Muscle of leg (tissue), 11 donors: Measurements from ENCODE around the gene BTD. TPM values are rescaled to one million over a fixed set of nuclear protein-coding genes. Genes with fewer than 3 reads are reported as not detected.
A peak's percentile ranks its signal among the peaks of the same experiment; 100 is the strongest.

ENCODE experiments used
- DNase-seq: peaks from one replicate; pipeline ENCODE4 v3.0.0; 2013
- H3K27ac ChIP-seq: one replicate; pipeline ENCODE4 v1.5.1; 2013; ENCODE audit warnings: mild to moderate bottlenecking, low read length, control low read depth
- H3K27me3 ChIP-seq: one replicate; pipeline ENCODE4 v1.6.1; 2013; ENCODE audit warnings: low read length; ENCODE audit not compliant: control insufficient read depth, insufficient read depth
- H3K36me3 ChIP-seq: one replicate; pipeline ENCODE4 v1.6.1; 2013; ENCODE audit warnings: low read length; ENCODE audit not compliant: control insufficient read depth, insufficient read depth
- H3K4me1 ChIP-seq: one replicate; pipeline ENCODE4 v1.6.1; 2013; ENCODE audit warnings: low read length; ENCODE audit not compliant: control insufficient read depth, insufficient read depth
- H3K4me3 ChIP-seq: one replicate; pipeline ENCODE4 v1.5.1; 2013; ENCODE audit warnings: low read length, control low read depth
- H3K9me3 ChIP-seq: replicated peaks from 2 replicates; pipeline ENCODE4 v1.6.1; 2013; ENCODE audit warnings: low read depth, low read length; ENCODE audit not compliant: control insufficient read depth
- WGBS: methylation state at CpG from one replicate; pipeline ENCODE4 v1.1.5; 2013; ENCODE audit warnings: missing lambda C conversion rate; ENCODE audit not compliant: insufficient coverage; 5-methylcytosine and 5-hydroxymethylcytosine counted together
- polyA plus RNA-seq, 8 donors: library from polyadenylated mRNA; unstranded; fragments of 120-200 nt; gene quantifications; one replicate each; pipeline versions ENCODE4 v1.2.1 to v1.2.3, GENCODE V29; 2013; ENCODE audit warnings: inconsistent platforms in 1 of 8, low replicate concordance in 1 of 8; ENCODE audit not compliant: insufficient read length in 8 of 8, insufficient read depth in 1 of 8
- total RNA-seq: library from RNA; stranded (reverse); fragments of 120-200 nt; gene quantifications from one replicate; pipeline ENCODE4 v1.2.4, GENCODE V29; 2013

The BTD gene
- total and polyA plus RNA-seq, 9 donors = 10.5 to 13.9 (median 11.4) TPM

DNA sequence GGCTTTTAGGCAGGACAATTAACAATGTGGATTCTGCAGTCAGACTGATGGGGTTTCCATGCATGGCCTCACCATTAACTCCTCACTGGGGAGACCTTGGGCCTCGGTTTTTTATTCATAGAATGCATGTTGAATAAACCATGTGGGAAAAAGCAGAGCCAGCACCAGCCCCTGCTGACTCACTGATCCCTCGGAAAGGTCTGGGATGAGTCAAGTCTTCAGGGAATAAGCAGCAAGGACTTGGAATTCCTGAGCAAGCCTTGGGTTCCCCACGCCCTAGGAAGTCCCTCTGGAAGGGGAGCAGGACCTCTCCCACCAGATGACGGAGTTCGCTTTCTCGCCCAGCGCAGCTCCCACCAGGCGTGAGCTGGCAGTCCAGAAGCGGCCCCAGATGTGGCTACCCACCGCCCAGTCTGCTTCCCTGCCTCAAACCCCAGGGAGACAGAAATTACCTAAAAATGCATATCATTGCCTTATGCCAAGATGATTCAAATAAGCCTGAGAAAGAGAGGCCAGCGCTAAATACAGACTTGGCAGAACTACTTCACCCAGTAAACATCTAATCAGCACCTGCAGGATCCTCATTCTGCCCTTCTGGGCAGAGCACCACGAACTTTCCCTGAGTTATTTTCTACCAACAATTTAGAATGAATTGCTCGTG lies 45.4 kb downstream of the BTD start:
- DNase-seq = peak; percentile 83

DNA sequence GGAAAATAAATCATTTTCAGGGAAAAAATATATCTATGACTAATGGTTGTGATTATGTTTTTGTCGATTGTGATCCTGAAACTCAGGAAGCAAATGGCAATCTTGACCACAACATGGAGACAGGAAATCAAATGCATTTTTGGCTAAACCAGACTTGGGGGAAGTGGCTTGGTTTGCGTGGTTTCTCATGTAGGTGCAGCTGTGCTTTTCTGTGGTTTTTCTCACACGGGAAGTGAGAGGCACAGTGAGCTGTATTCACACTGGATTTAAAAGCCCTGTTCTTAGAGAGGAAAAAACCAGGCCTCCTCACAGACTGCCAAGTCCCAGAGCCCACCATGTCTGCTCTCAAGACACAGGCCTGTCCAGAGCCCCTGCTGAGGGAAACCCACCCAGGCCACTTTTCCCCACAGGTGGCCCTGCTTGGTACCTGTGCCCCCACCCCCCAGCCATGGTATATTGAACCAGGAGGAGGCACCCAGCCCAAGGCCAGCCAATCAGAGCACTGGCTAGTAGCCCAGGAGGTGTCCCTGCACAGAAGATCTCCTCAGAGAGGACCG lies 46.1 kb downstream of the BTD start:
- Histone ChIP-seq H3K4me3 (no peak overlapping the region), H3K27me3 (no peaks in the 10 kb centered on the region), H3K4me1 (peaks cover 51% of the 10 kb centered on the region), H3K9me3 (no peaks in the 10 kb centered on the region), H3K27ac (peak overlapping the region; percentile 93), H3K36me3 (peaks cover 8% of the 10 kb centered on the region)
- WGBS = 8% methylated on average over 1 of the region's 4 CpGs
- peak; percentile 79 for DNase-seq

More for the DNA sequence above, 45.4 kb downstream of the BTD start:
- Histone ChIP-seq H3K36me3 (peaks cover 9% of the 10 kb centered on the region), H3K4me3 (no peak overlapping the region), H3K27ac (peak overlapping the region; percentile 93), H3K9me3 (no peaks in the 10 kb centered on the region), H3K27me3 (no peaks in the 10 kb centered on the region), H3K4me1 (peaks cover 51% of the 10 kb centered on the region)
- 28% methylated on average over 9 of the region's 13 CpGs for WGBS

DNA sequence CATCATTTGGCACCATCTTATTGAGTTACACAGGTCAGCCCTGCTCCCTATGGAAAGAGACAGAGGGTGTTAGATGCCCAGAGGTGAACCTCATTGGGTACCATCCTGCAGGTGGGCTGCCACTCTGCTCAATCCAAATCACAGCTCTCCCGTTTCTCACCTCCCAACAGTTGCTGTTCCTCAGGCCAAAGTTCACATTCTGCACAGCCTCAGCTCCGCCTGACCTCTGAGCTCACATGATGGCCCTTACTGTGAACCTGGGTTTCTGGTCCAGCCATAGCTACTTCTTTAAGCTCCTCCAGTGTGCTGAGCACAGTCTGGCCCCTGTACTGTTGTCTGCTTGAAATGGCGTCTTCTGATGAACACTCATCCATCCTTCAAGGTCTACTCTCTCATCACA lies 47.8 kb downstream of the BTD start:
- WGBS = 98% methylated on average over 3 of the region's 3 CpGs
- peaks cover 5% of the 10 kb centered on the region for H3K36me3 ChIP-seq
- H3K4me3 ChIP-seq = no peak overlapping the region
- H3K9me3 ChIP-seq = no peaks in the 10 kb centered on the region
- no peak overlapping the region for H3K27ac ChIP-seq
- peaks cover 51% of the 10 kb centered on the region for H3K4me1 ChIP-seq
- no peak for DNase-seq
- H3K27me3 ChIP-seq = no peaks in the 10 kb centered on the region

DNA sequence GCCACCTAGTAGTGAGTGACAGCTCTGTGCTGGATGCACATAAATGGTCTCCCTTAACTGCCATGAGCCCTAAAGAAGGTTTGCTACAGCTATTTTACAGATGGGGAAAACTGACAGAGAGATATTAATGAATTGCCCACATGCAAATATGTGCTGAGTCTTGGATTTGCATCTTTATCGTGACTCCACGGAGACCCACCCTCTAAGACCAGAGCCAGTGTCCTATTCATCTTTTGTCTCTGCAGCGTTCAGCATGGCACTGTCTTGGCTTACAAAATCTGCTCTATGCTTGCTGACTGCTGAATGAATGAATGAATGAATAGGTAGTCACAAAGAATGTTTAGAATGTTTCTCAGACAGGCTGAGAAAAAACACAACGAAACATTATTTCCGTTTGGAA lies 48.3 kb downstream of the BTD start:
- H3K27ac ChIP-seq = no peak overlapping the region
- 50% methylated on average over 2 of the region's 5 CpGs for WGBS
- no peak overlapping the region for H3K4me3 ChIP-seq
- H3K27me3 ChIP-seq = no peaks in the 10 kb centered on the region
- no peak for DNase-seq
- peaks cover 48% of the 10 kb centered on the region for H3K4me1 ChIP-seq
- no peaks in the 10 kb centered on the region for H3K9me3 ChIP-seq
- no peaks in the 10 kb centered on the region for H3K36me3 ChIP-seq

DNA sequence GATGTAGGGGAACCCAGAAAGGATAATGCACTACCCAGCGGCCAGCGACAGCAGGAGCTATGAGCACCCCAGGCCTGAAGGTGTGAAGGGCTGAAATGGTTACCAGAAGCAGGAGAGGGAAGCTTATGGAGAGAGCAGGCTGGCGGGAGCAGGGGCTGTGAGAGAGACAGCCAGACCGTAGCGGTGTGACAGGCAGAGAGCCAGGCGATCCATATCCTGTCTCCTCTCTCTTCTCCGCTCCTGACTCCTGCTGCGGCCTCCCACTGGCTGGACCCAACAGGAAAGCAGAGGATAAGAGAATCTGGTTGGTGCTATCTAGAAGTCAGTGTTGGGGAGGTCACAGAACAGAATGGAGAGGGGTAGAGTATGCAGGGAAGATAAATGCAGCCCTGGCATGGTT lies 49.9 kb downstream of the BTD start:
- WGBS = 69% methylated on average over 2 of the region's 8 CpGs
- H3K27ac ChIP-seq = no peak overlapping the region

DNA sequence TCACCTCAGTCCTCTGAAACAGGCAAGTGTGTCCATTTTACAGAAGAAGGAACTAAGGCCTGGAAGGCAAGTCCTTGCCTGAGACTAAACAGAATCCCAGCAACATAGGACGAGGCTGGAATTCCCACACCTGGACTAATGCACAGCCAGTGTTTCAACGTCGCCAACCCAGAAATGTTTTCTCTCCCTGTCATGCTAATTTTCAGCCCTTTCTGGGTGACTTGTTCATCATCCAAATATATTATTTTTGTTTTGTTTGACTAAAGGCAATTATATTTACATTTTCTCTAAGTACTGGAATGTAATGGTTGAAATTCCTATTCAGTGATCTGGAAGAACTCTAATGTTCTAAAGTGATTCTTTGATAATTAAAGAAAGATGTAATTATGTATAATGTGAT lies 51.8 kb downstream of the BTD start:
- no CpG with 5 or more reads among the region's 3 CpGs for WGBS
- no peak overlapping the region for H3K4me3 ChIP-seq
- H3K4me1 ChIP-seq = peaks cover 19% of the 10 kb centered on the region
- H3K9me3 ChIP-seq = peaks cover 15% of the 10 kb centered on the region
- H3K27ac ChIP-seq = no peak overlapping the region
- no peaks in the 10 kb centered on the region for H3K36me3 ChIP-seq
- H3K27me3 ChIP-seq = no peaks in the 10 kb centered on the region
- DNase-seq = no peak

More for the DNA sequence above, 49.9 kb downstream of the BTD start:
- H3K4me3 ChIP-seq = no peak overlapping the region
- H3K4me1 ChIP-seq = peaks cover 36% of the 10 kb centered on the region
- no peaks in the 10 kb centered on the region for H3K27me3 ChIP-seq
- peaks cover 7% of the 10 kb centered on the region for H3K9me3 ChIP-seq
- DNase-seq = peak; percentile 47
- H3K36me3 ChIP-seq = no peaks in the 10 kb centered on the region

DNA sequence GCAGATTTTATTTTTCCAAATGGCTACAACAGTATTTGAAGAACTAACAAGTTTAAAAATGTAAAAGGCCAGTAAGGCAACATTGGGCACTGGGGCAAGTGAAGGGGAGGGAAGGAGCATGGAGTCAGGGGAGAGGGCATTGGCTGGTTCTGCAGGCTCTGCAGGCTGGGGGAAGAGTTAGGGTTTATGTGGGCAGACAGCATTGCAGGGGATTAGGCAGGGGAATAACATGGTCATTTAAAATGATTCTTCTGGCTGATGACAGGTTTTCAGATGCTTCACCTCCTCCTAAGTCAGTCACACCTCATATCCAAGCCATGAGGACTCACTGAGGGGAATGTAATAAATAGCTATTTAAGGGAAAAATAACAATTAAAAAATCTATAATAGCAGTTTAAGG lies 52.6 kb downstream of the BTD start:
- Histone ChIP-seq H3K27ac (no peak overlapping the region), H3K9me3 (peaks cover 15% of the 10 kb centered on the region), H3K36me3 (no peaks in the 10 kb centered on the region), H3K4me1 (peaks cover 17% of the 10 kb centered on the region), H3K4me3 (no peak overlapping the region), H3K27me3 (no peaks in the 10 kb centered on the region)
- DNase-seq = no peak

DNA sequence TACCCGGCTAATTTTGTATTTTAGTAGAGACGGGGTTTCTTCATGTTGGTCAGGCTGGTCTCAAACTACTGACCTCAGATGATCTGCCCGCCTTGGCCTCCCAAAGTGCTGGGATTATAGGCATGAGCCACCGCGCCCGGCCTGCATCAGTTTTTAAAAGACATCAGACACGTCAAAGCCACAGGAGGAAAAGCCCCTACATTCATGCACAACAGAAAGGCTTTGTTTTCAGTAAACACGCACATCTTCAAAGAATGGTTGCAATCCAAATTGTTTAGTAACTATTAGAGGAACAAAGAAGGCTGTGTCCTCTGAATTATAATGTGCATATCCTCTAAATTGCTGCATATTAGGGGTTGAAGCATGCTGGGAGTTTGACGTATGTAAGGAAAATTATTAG lies 53.3 kb downstream of the BTD start:
- Histone ChIP-seq H3K36me3 (no peaks in the 10 kb centered on the region), H3K27me3 (no peaks in the 10 kb centered on the region), H3K4me1 (peaks cover 9% of the 10 kb centered on the region), H3K9me3 (peaks cover 15% of the 10 kb centered on the region), H3K4me3 (no peak overlapping the region), H3K27ac (no peak overlapping the region)
- no peak for DNase-seq
- no CpG with 5 or more reads among the region's 9 CpGs for WGBS

DNA sequence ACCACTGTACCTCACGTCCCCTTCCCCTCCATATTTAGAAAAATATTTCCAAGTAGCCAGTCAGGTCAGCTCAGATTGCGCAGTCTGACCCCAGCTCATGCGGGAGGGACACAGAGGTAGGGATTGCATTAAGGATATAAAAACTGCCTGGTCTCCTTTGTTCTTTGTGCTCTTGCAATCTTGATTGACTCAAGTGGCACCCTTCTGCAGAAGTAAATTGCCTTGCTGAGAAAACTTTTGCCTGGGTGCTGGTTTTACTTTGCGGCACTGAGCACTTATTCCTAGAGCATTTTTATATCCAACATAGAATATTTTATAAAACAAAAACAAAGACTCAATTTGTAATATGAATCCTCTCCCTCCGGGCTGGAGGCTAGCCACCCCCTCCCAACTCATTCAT lies 54.8 kb downstream of the BTD start:
- peaks cover under 1% of the 10 kb centered on the region for H3K4me1 ChIP-seq
- DNase-seq = no peak
- no peaks in the 10 kb centered on the region for H3K27me3 ChIP-seq
- peaks cover 15% of the 10 kb centered on the region for H3K9me3 ChIP-seq
- no peak overlapping the region for H3K27ac ChIP-seq
- no peak overlapping the region for H3K4me3 ChIP-seq
- WGBS = 100% methylated on average over 2 of the region's 5 CpGs
- H3K36me3 ChIP-seq = no peaks in the 10 kb centered on the region

DNA sequence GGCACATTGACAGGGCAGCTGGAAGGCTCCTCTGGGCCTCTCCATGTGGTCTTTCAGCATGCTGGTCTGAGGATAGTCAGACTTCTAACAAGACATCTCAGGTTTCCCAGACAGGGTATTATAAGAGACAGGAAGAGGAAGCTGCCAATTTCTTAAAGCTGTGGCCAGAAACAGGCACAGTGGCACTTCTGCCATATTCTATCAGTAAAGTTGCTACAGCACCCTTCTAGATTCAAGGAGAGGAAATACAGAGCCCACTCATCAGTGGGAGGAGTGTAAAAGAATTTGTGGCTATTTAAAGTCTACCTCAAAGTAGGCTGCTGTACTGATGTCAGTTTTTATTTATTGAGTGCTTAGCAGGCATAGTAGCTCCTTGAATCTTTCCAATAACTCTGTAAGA lies 55.5 kb downstream of the BTD start:
- Histone ChIP-seq H3K27me3 (no peaks in the 10 kb centered on the region), H3K4me1 (no peaks in the 10 kb centered on the region), H3K36me3 (no peaks in the 10 kb centered on the region), H3K9me3 (peaks cover 15% of the 10 kb centered on the region), H3K27ac (no peak overlapping the region), H3K4me3 (no peak overlapping the region)
- DNase-seq = no peak
